BJ (cell line): ENCODE results near the gene SNRPF. TPM values are rescaled to one million over a fixed set of nuclear protein-coding genes. Genes with fewer than 3 reads are reported as not detected.

Experiments
- CTCF ChIA-PET: fragments of 350-600 bp; formaldehyde crosslinking; extraction: SDS; loops from one replicate; lab custom pipeline; 2021; ENCODE audit warnings: antibody characterized with exemption, inconsistent platforms; lab: Yijun Ruan, JAX
- POLR2A ChIA-PET: fragments of 300-600 bp; sonication (Branson Sonifier 250); formaldehyde crosslinking; extraction: SDS; loops from one replicate; lab custom pipeline; 2021; ENCODE audit warnings: antibody characterized with exemption; lab: Charles Lee
- DNase-seq: peaks from one replicate; pipeline ENCODE4 v3.0.0-alpha.2; 2011; ENCODE audit warnings: low read depth
- H3K27me3 ChIP-seq: 2 replicates; pipeline ENCODE4 v1.6.0; 2011; ENCODE audit warnings: low read length; ENCODE audit not compliant: control insufficient read depth, insufficient read depth
- H3K36me3 ChIP-seq: 2 replicates; pipeline ENCODE4 v1.5.1; 2011; ENCODE audit warnings: low read length; ENCODE audit not compliant: control insufficient read depth, insufficient read depth
- H3K4me3 ChIP-seq: 2 replicates; pipeline ENCODE4 v1.5.1; 2011; ENCODE audit warnings: low read depth, mild to moderate bottlenecking, control low read depth, low read length
- CTCF ChIP-seq: IDR thresholded peaks from 2 replicates; pipeline ENCODE4 v1.5.1; 2011; ENCODE audit warnings: low read depth, mild to moderate bottlenecking, control low read depth, inconsistent platforms, low read length, moderate library complexity; ENCODE audit not compliant: insufficient read depth
- polyA plus RNA-seq: library from polyadenylated mRNA; depleted of rRNA; stranded (reverse); fragments of >200 nt; gene quantifications from 2 replicates; pipeline ENCODE4 v1.2.3, GENCODE V29; 2011

SNRPF gene
- polyA plus RNA-seq, 1 experiment = 8.9 TPM

- peak; percentile 64 for TF ChIP-seq CTCF
- ChIA-PET CTCF (interaction anchor here (0.6 to 1.0 kb wide), 4 partner anchors 9 to 238 kb away, joined by 3 to 9 read pairs (median 4); no protein-coding TSS in a partner anchor), POLR2A (no interaction called here)
- Histone ChIP-seq H3K27me3 (peaks cover 4% of the 10 kb centered on the region; the same call in 1 of the 2 replicates), H3K4me3 (no peak overlapping the region), H3K36me3 (no peaks in the 10 kb centered on the region)
- no peak for DNase-seq
Measured at GRCh38 chr12:95820096-95820703, 38.6 kb upstream of the SNRPF start.

- POLR2A ChIA-PET = no interaction called here
- TF ChIP-seq CTCF = no peak
- Histone ChIP-seq H3K27me3 (peaks cover 10% of the 10 kb centered on the region), H3K4me3 (no peak overlapping the region), H3K36me3 (no peaks in the 10 kb centered on the region)
- CTCF ChIA-PET = interaction anchor here (1.5 to 1.8 kb wide), 2 partner anchors 13 to 255 kb away, joined by 4 read pairs; no protein-coding TSS in a partner anchor
- DNase-seq = no peak
Measured at GRCh38 chr12:95829395-95829794, 29.4 kb upstream of the SNRPF start.

GRCh38 chr12:95830335-95831089 lies 28.2 kb upstream of the SNRPF start:
- CTCF ChIA-PET = interaction anchor here (0.6 to 1.5 kb wide), 3 partner anchors 10 to 169 kb away, joined by 4 to 5 read pairs (median 5); no protein-coding TSS in a partner anchor
- DNase-seq = no peak
- H3K27me3 ChIP-seq = peaks cover 10% of the 10 kb centered on the region

GRCh38 chr12:95834572-95834971 lies 24.2 kb upstream of the SNRPF start:
- H3K36me3 ChIP-seq = no peaks in the 10 kb centered on the region
- TF ChIP-seq CTCF = no peak
- DNase-seq = no peak
- POLR2A ChIA-PET = no interaction called here
- peaks cover 8% of the 10 kb centered on the region for H3K27me3 ChIP-seq
- CTCF ChIA-PET = interaction anchor here (2.0 kb wide), 1 partner anchor 14 kb away, joined by 9 read pairs; no protein-coding TSS in a partner anchor
- H3K4me3 ChIP-seq = no peak overlapping the region

More at GRCh38 chr12:95830335-95831089, 28.2 kb upstream of the SNRPF start:
- H3K36me3 ChIP-seq = no peaks in the 10 kb centered on the region
- POLR2A ChIA-PET = no interaction called here
- no peak for TF ChIP-seq CTCF
- H3K4me3 ChIP-seq = no peak overlapping the region

GRCh38 chr12:95836185-95836609 lies 22.6 kb upstream of the SNRPF start:
- Histone ChIP-seq H3K4me3 (no peak overlapping the region), H3K36me3 (no peaks in the 10 kb centered on the region), H3K27me3 (peaks cover 6% of the 10 kb centered on the region; the same call in 1 of the 2 replicates)
- no peak for TF ChIP-seq CTCF
- POLR2A ChIA-PET = interaction anchor here (0.5 kb wide), 1 partner anchor 1700 kb away, joined by 3 read pairs; no protein-coding TSS in a partner anchor
- CTCF ChIA-PET = no interaction called here
- DNase-seq = peak; percentile 38
